Tibial nerve (tissue), 3 donors: Measurements from ENCODE around the gene RPTOR.

ENCODE experiments used
- POLR2A ChIP-seq, 2 donors: fragments of 450-650 bp; IDR thresholded peaks; one replicate each; pipeline ENCODE4 v1.6.1; 2017; ENCODE audit warnings: antibody characterized with exemption in 2 of 2, mild to moderate bottlenecking in 2 of 2, moderate library complexity in 2 of 2
- TF ChIP-seq, protein P1 (sequence below), 5 experiments: fragments of 200-600 bp in 3 of 5; fragments of 450-650 bp in 2 of 5; sonication (generic) in 3 of 5; IDR thresholded peaks; one replicate each; pipeline ENCODE4 v1.5.1; 2016 to 2019; ENCODE audit warnings: antibody characterized with exemption in 5 of 5, mild to moderate bottlenecking in 3 of 5, moderate library complexity in 2 of 5

DNA sequence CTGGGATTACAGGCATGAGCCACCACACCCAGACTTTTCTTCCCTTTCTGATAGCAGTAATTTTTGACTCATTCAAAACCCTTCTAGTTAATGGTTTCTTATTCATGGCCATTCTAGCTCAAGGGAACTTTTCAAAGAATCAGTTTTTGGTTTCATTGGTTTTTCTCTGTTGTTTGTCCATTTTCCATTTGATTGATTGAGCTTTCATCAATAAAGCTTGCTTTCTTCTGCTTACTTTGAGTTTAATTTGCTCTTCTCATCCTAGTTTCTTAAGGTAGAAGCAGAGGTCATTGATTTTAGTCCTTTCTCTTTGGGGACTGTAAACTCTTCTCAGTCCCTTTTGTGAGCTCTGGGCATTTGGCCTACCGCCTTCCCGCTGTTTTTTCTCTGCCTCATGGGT, 365.0 kb downstream of the RPTOR start:
- TF ChIP-seq, protein P1, sequence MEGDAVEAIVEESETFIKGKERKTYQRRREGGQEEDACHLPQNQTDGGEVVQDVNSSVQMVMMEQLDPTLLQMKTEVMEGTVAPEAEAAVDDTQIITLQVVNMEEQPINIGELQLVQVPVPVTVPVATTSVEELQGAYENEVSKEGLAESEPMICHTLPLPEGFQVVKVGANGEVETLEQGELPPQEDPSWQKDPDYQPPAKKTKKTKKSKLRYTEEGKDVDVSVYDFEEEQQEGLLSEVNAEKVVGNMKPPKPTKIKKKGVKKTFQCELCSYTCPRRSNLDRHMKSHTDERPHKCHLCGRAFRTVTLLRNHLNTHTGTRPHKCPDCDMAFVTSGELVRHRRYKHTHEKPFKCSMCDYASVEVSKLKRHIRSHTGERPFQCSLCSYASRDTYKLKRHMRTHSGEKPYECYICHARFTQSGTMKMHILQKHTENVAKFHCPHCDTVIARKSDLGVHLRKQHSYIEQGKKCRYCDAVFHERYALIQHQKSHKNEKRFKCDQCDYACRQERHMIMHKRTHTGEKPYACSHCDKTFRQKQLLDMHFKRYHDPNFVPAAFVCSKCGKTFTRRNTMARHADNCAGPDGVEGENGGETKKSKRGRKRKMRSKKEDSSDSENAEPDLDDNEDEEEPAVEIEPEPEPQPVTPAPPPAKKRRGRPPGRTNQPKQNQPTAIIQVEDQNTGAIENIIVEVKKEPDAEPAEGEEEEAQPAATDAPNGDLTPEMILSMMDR (IDR thresholded peaks at IDR 0.05), result no peak
- TF ChIP-seq POLR2A (IDR thresholded peaks at IDR 0.05), result no peak
